ENCODE results near the gene IL9.

GRCh38 chr5:135937245-135937911, 41.7 kb upstream of the IL9 start:
- TF ChIP-seq EZH2 (IDR thresholded peaks at IDR 0.05; ENCODE audit: borderline replicate concordance, low read depth, low read length, poor library complexity, severe bottlenecking) (no peak), CTCF (conservative IDR thresholded peaks at IDR 0.05; ENCODE audit: low read depth, low read length) (no peak)

Measured in A673 (cell line).